ENCODE measurements around the gene ATP6V1C2.

The ATP6V1C2 gene

GRCh38 chr2:10709290-10709939 is 12.0 kb upstream of the ATP6V1C2 start:
- H3K4me3 ChIP-seq (ENCODE audit: low read depth, low read length): no peak overlapping the region
- in situ Hi-C loops (cut with HindIII; ENCODE audit: low sequenced_read_pairs): no loop called here
- no peak for DNase-seq (ENCODE audit: low read depth, low spot score)
- TF ChIP-seq, protein P1, sequence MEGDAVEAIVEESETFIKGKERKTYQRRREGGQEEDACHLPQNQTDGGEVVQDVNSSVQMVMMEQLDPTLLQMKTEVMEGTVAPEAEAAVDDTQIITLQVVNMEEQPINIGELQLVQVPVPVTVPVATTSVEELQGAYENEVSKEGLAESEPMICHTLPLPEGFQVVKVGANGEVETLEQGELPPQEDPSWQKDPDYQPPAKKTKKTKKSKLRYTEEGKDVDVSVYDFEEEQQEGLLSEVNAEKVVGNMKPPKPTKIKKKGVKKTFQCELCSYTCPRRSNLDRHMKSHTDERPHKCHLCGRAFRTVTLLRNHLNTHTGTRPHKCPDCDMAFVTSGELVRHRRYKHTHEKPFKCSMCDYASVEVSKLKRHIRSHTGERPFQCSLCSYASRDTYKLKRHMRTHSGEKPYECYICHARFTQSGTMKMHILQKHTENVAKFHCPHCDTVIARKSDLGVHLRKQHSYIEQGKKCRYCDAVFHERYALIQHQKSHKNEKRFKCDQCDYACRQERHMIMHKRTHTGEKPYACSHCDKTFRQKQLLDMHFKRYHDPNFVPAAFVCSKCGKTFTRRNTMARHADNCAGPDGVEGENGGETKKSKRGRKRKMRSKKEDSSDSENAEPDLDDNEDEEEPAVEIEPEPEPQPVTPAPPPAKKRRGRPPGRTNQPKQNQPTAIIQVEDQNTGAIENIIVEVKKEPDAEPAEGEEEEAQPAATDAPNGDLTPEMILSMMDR (IDR thresholded peaks at IDR 0.05; ENCODE audit: low read depth, low read length): peak; percentile 51

GRCh38 chr2:10712185-10712809 is 9.1 kb upstream of the ATP6V1C2 start:
- in situ Hi-C loops (cut with HindIII; ENCODE audit: low sequenced_read_pairs): no loop called here
- TF ChIP-seq, protein P1 (IDR thresholded peaks at IDR 0.05; ENCODE audit: low read depth, low read length): no peak
- DNase-seq (ENCODE audit: low read depth, low spot score): no peak
- no peak overlapping the region for H3K4me3 ChIP-seq (ENCODE audit: low read depth, low read length)

DNA sequence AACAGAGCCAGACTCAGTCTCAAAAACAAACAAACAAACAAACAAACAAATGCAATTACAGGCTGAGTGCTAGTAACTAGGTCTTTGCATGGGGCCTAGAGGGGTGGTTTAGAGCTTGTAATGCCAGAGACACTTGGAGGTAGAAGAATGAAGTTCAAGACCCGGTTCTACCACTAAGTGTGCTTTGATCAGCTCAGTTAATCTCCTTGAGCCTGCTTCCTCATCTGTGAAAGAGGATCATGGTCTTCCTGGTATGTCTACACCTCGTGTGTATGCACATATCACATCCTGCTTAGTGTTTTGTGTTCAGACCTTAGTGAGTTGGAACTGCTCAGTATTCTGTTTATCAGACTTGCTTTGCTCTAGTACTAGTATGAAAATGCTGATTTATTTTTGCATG is 4.8 kb upstream of the ATP6V1C2 start:
- in situ Hi-C loops (cut with HindIII; ENCODE audit: low sequenced_read_pairs): no loop called here
- no peak overlapping the region for H3K4me3 ChIP-seq (ENCODE audit: low read depth, low read length)
- TF ChIP-seq, protein P1 (IDR thresholded peaks at IDR 0.05; ENCODE audit: low read depth, low read length): no peak
- DNase-seq (ENCODE audit: low read depth, low spot score): no peak

- in situ Hi-C loops (cut with HindIII; ENCODE audit: low sequenced_read_pairs): no loop called here
- TF ChIP-seq, protein P1 (IDR thresholded peaks at IDR 0.05; ENCODE audit: low read depth, low read length): no peak
- DNase-seq (ENCODE audit: low read depth, low spot score): peak; percentile 58
- H3K4me3 ChIP-seq (ENCODE audit: low read depth, low read length): no peak overlapping the region
Measured at GRCh38 chr2:10717628-10718027, 3.8 kb upstream of the ATP6V1C2 start.

- DNase-seq (ENCODE audit: low read depth, low spot score): no peak
- in situ Hi-C loops (cut with HindIII; ENCODE audit: low sequenced_read_pairs): no loop called here
- TF ChIP-seq, protein P1 (IDR thresholded peaks at IDR 0.05; ENCODE audit: low read depth, low read length): no peak
- no peak overlapping the region for H3K4me3 ChIP-seq (ENCODE audit: low read depth, low read length)
Measured at GRCh38 chr2:10720306-10720705, 1.1 kb upstream of the ATP6V1C2 start.

GRCh38 chr2:10720947-10721395 is 459 bp upstream of the ATP6V1C2 start:
- no peak for DNase-seq (ENCODE audit: low read depth, low spot score)
- in situ Hi-C loops (cut with HindIII; ENCODE audit: low sequenced_read_pairs): no loop called here
- H3K4me3 ChIP-seq (ENCODE audit: low read depth, low read length): no peak overlapping the region

More at GRCh38 chr2:10720947-10721395, 459 bp upstream of the ATP6V1C2 start:
- TF ChIP-seq, protein P1 (IDR thresholded peaks at IDR 0.05; ENCODE audit: low read depth, low read length): no peak

All from astrocyte of the spinal cord (primary cell).